ENCODE data around the gene KCTD17.
A peak's percentile ranks its signal among the peaks of the same experiment; 100 is the strongest.

The KCTD17 gene

DNA sequence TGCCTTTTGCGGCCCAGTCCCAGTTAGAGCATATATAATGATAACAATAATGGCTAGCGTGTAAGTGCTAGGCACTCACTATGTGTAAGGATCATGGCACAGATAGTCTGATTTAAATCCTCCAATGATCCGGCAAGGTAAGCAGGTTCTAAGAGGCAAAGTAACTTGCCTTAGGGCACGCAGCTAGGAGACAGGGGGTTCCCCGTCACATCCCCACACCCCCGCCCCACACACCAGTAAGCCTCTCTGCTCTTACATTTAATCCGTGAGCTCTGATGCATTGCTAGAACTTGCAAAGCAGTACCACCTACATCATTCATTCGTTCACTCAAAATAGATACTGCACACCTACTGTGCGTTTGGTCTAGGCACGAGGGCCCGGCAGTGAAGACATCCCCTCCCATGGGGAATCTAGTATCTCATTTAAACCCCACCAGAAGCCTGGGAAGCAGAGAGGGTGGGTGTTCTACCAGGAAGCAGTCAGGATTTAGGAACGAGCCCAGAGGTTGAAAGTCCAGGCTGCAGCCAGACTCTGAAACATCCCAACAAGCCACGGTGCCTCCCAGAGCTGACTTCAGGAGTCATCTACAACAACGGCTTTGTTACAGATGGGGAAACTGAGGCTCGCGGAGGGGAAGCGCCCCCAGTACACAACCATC, 37.3 kb downstream of the KCTD17 start:
- DNase-seq (ENCODE audit: low spot score): peak; percentile 56
- TF ChIP-seq, protein P1, sequence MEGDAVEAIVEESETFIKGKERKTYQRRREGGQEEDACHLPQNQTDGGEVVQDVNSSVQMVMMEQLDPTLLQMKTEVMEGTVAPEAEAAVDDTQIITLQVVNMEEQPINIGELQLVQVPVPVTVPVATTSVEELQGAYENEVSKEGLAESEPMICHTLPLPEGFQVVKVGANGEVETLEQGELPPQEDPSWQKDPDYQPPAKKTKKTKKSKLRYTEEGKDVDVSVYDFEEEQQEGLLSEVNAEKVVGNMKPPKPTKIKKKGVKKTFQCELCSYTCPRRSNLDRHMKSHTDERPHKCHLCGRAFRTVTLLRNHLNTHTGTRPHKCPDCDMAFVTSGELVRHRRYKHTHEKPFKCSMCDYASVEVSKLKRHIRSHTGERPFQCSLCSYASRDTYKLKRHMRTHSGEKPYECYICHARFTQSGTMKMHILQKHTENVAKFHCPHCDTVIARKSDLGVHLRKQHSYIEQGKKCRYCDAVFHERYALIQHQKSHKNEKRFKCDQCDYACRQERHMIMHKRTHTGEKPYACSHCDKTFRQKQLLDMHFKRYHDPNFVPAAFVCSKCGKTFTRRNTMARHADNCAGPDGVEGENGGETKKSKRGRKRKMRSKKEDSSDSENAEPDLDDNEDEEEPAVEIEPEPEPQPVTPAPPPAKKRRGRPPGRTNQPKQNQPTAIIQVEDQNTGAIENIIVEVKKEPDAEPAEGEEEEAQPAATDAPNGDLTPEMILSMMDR (IDR thresholded peaks at IDR 0.05; ENCODE audit: extremely low read depth, insufficient read depth, missing control alignments): no peak
- in situ Hi-C loops (cut with MboI; ENCODE audit: low pct_unique_long_range_greater_than_20kb, low sequenced_read_pairs, unreplicated experiment): no loop called here

DNA sequence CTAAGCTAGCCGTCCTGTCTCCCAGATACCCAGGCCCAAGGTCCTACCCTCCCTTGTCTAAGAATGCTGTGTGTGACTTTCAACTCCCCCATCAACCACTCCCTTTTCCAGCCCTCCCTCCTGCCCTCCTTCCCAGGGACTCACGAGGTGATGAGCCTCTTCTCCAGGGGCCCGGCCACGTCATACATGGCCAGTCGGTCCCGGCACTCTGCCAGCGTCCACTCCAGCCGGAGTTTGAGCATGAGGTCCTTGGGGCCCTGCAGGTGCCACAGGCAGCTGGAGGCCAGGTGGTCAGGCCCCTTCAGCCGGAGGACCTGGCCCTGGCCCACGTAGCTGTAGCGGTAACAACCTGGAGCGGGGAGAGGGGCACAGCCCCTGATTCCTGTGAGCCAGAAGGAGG, 37.9 kb downstream of the KCTD17 start:
- in situ Hi-C loops (cut with MboI; ENCODE audit: low pct_unique_long_range_greater_than_20kb, low sequenced_read_pairs, unreplicated experiment): no loop called here
- TF ChIP-seq, protein P1 (IDR thresholded peaks at IDR 0.05; ENCODE audit: extremely low read depth, insufficient read depth, missing control alignments): no peak
- DNase-seq (ENCODE audit: low spot score): no peak

DNA sequence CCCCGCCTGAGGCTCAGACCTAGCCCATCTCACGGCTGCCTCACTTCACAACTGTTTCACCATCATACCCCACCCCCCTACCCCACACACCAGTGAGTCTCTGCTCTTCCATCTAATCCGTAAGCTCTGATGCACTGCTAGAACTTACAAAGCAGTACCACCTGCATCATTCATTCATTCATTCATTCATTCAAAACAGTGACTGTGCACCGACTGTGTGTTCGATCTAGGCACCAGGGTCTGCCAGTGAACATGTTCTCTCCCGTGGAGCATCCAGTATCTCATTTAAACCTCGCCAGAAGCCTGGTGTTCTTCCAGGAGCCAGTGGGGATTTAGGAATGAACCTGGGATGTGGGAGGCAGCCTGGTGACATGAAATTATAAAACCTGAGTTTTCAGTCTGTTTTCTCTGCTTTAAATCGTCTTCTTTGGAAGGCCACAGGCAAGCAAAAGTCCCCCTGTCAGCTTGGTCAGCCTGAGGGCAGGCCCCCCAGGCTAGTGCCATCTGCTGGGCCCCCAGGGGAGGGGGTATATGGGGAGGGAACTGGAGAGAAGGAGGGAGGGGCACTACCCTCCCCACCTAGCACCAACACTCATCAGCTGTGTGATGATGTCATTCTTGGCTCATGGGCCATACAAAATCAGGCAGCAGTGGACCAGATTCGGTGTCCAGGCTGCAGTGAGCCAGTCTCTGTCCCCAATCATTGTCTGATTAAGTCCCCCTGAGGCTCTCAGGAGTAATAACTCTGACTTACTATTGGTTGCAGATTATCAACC, 39.6 kb downstream of the KCTD17 start:
- in situ Hi-C loops (cut with MboI; ENCODE audit: low pct_unique_long_range_greater_than_20kb, low sequenced_read_pairs, unreplicated experiment): no loop called here
- TF ChIP-seq, protein P1 (IDR thresholded peaks at IDR 0.05; ENCODE audit: extremely low read depth, insufficient read depth, missing control alignments): no peak
- no peak for DNase-seq (ENCODE audit: low spot score)

DNA sequence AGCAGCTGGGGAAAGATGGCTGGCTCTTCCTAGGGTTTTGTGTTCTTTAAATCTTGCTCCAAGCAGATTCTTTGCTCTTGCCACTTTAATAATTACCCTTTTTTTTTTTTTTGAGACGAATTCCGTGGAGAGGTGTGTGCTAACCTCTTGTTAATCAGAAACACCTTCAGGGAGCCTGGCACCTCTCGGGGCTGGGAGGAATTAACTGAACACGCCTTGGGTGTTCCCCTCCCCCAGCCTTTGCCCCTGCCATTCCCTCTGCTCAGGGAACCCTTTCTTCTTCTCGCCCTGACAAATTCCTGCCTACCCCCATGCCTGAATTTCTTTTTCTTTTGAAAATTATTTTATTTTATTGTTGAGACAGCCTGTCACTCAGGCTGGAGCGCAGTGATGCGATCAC, 40.5 kb downstream of the KCTD17 start:
- in situ Hi-C loops (cut with MboI; ENCODE audit: low pct_unique_long_range_greater_than_20kb, low sequenced_read_pairs, unreplicated experiment): no loop called here
- TF ChIP-seq, protein P1 (IDR thresholded peaks at IDR 0.05; ENCODE audit: extremely low read depth, insufficient read depth, missing control alignments): no peak
- DNase-seq (ENCODE audit: low spot score): no peak

DNA sequence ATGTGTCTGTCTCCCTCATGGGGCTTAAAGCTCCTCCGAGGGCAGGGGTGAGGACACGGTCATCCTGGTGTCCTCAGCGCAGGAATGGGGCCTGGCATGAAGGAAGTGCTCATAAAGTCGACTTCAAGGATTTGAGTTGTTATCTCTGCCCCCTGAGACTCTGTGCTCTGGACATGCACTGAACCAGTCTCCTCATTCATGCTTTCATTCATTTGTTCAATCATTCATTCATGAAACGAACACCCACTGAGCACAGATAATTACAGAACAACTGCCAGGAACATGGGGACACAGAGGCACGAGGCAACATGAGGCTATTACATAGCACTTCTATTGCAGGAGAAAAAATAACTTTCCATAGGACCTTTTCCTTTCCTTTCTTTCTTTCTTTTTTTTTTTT, 41.5 kb downstream of the KCTD17 start:
- DNase-seq (ENCODE audit: low spot score): no peak
- TF ChIP-seq, protein P1 (IDR thresholded peaks at IDR 0.05; ENCODE audit: extremely low read depth, insufficient read depth, missing control alignments): no peak
- in situ Hi-C loops (cut with MboI; ENCODE audit: low pct_unique_long_range_greater_than_20kb, low sequenced_read_pairs, unreplicated experiment): no loop called here

DNA sequence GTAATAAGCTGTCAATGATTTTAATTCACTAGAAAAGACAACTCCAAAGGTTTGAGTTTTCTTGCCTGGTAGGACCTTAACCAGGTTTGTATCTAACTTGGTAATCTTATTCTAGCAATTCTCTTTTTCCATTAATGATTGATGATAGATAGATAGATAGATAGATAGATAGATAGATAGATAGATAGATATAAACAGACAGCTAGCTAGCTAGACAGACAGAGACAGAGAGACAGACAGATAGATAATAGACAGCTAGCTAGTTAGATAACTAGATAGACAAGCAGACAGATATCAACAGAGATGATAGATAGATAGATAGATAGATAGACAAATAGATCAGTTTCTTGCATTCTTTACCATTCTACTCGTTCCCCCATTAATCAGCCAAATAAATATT, 42.7 kb downstream of the KCTD17 start:
- in situ Hi-C loops (cut with MboI; ENCODE audit: low pct_unique_long_range_greater_than_20kb, low sequenced_read_pairs, unreplicated experiment): no loop called here
- TF ChIP-seq, protein P1 (IDR thresholded peaks at IDR 0.05; ENCODE audit: extremely low read depth, insufficient read depth, missing control alignments): no peak
- DNase-seq (ENCODE audit: low spot score): no peak
